H1 (cell line): Measurements from ENCODE around the gene INPP5A. TPM values are rescaled to one million over a fixed set of nuclear protein-coding genes. Genes with fewer than 3 reads are reported as not detected.

Experiments used
- CTCF ChIA-PET: fragments of 300-600 bp; sonication (Branson Sonifier 250); formaldehyde crosslinking; loops from one replicate; lab custom pipeline; 2021; ENCODE audit not compliant: partially characterized antibody; lab: Charles Lee
- POLR2A ChIA-PET: fragments of 300-600 bp; sonication (Branson Sonifier 250); formaldehyde crosslinking; loops from one replicate; lab custom pipeline; 2021; ENCODE audit warnings: inconsistent platforms; ENCODE audit not compliant: partially characterized antibody; lab: Charles Lee
- DNase-seq, 2 experiments: peaks; one replicate each; pipeline versions ENCODE4 v3.0.0 to v3.0.0-alpha.2; 2010 to 2022; ENCODE audit warnings: low spot score in 2 of 2, low read depth in 1 of 2, mixed read lengths in 1 of 2
- FAIRE-seq: peaks from 2 replicates; lab custom pipeline; 2011; peaks lifted over from hg19 to GRCh38; lab: Jason Lieb, UNC
- H2AFZ ChIP-seq: 2 replicates; pipeline ENCODE4 v1.8.1; 2012; ENCODE audit warnings: low read length, inconsistent platforms
- H2AK5ac ChIP-seq: 2 replicates; pipeline ENCODE4 v1.6.1; 2013; ENCODE audit warnings: low read depth, low read length
- H2BK120ac ChIP-seq: replicated peaks from 2 replicates; pipeline ENCODE3; 2013; ENCODE audit warnings: low read depth, low read length, inconsistent platforms
- H2BK12ac ChIP-seq: 2 replicates; pipeline ENCODE4 v1.6.1; 2013; ENCODE audit warnings: low read depth, low read length
- H2BK15ac ChIP-seq: 2 replicates; pipeline ENCODE4 v1.6.1; 2013; ENCODE audit warnings: low read length
- H2BK20ac ChIP-seq: 2 replicates; pipeline ENCODE4 v1.6.1; 2013; ENCODE audit warnings: low read length
- H2BK5ac ChIP-seq: 2 replicates; pipeline ENCODE4 v1.6.1; 2013; ENCODE audit warnings: low read depth, low read length
- H3K14ac ChIP-seq: 2 replicates; pipeline ENCODE4 v1.6.1; 2013; ENCODE audit warnings: inconsistent platforms; ENCODE audit not compliant: insufficient read length
- H3K18ac ChIP-seq: 2 replicates; pipeline ENCODE4 v1.6.1; 2013; ENCODE audit warnings: low read length; ENCODE audit errors: extremely low read depth
- H3K23ac ChIP-seq: 2 replicates; pipeline ENCODE4 v1.6.1; 2013; ENCODE audit warnings: inconsistent platforms; ENCODE audit not compliant: insufficient read length
- H3K23me2 ChIP-seq: 2 replicates; pipeline ENCODE4 v1.6.1; 2013; ENCODE audit warnings: low read depth, low read length
- H3K27ac ChIP-seq: 2 replicates; pipeline ENCODE4 v1.6.1; 2011; ENCODE audit warnings: low read depth, low read length, inconsistent platforms
- H3K27me3 ChIP-seq, 4 experiments: replicated peaks in 1 of 4; 1 replicate in 1 of 4; 2 replicates in 3 of 4; pipeline versions ENCODE4 v1.6.1 to v1.8.1; 2011 to 2013; ENCODE audit warnings: low read length in 3 of 4, mild to moderate bottlenecking in 3 of 4, inconsistent platforms in 2 of 4, mixed read lengths in 2 of 4, moderate library complexity in 1 of 4; ENCODE audit not compliant: control insufficient read depth in 3 of 4, insufficient read depth in 3 of 4; ENCODE audit errors: extremely low read depth in 1 of 4
- H3K36me3 ChIP-seq, 4 experiments: 2 replicates each; pipeline versions ENCODE4 v1.6.1 to v1.8.1; 2011 to 2013; ENCODE audit warnings: mild to moderate bottlenecking in 4 of 4, low read length in 3 of 4, moderate library complexity in 2 of 4, control low read depth in 1 of 4, inconsistent platforms in 1 of 4; ENCODE audit not compliant: insufficient read depth in 4 of 4, control insufficient read depth in 2 of 4
- H3K4ac ChIP-seq: replicated peaks from 2 replicates; pipeline ENCODE3; 2013; ENCODE audit warnings: low read length, low read depth, mixed read lengths, inconsistent platforms; ENCODE audit not compliant: insufficient read length
- H3K4me1 ChIP-seq, 4 experiments: replicated peaks in 1 of 4; 1 replicate in 1 of 4; 2 replicates in 3 of 4; pipeline versions ENCODE4 v1.6.1 to v1.8.1; 2011 to 2013; ENCODE audit warnings: low read length in 3 of 4, inconsistent platforms in 2 of 4, mixed read lengths in 1 of 4; ENCODE audit not compliant: insufficient read depth in 4 of 4, control insufficient read depth in 3 of 4
- H3K4me2 ChIP-seq, 2 experiments: 2 replicates each; pipeline versions ENCODE4 v1.6.1 to v1.8.1; 2011 to 2013; ENCODE audit warnings: low read depth in 2 of 2, low read length in 2 of 2, control low read depth in 1 of 2, inconsistent platforms in 1 of 2, mild to moderate bottlenecking in 1 of 2; ENCODE audit not compliant: insufficient read depth in 1 of 2
- H3K4me3 ChIP-seq, 4 experiments: fragments of 200-600, 300-600 bp in 1 of 4; sonication (generic), shearing (Covaris generic), sonication (Bioruptor Twin) in 1 of 4; 2 replicates each; pipeline versions ENCODE4 v1.5.1 to v1.8.1; 2011 to 2016; ENCODE audit warnings: low read length in 4 of 4, low read depth in 3 of 4, control low read depth in 2 of 4, inconsistent platforms in 2 of 4, mild to moderate bottlenecking in 2 of 4, mixed read lengths in 1 of 4, moderate library complexity in 1 of 4; ENCODE audit not compliant: insufficient read depth in 2 of 4; ENCODE audit errors: extremely low read depth in 1 of 4
- H3K56ac ChIP-seq: replicated peaks from 2 replicates; pipeline ENCODE3; 2013; ENCODE audit warnings: low read depth, mild to moderate bottlenecking, mixed read lengths, low read length, inconsistent platforms; ENCODE audit not compliant: insufficient read length
- H3K79me1 ChIP-seq: 2 replicates; pipeline ENCODE4 v1.6.1; 2013; ENCODE audit warnings: low read depth, low read length, control low read depth
- H3K79me2 ChIP-seq, 2 experiments: 2 replicates each; pipeline versions ENCODE4 v1.6.1 to v1.8.1; 2012 to 2013; ENCODE audit warnings: low read length in 2 of 2, mild to moderate bottlenecking in 2 of 2, inconsistent platforms in 1 of 2; ENCODE audit not compliant: insufficient read depth in 2 of 2, control insufficient read depth in 1 of 2
- H3K9ac ChIP-seq, 4 experiments: replicated peaks in 1 of 4; 1 replicate in 1 of 4; 2 replicates in 3 of 4; pipeline versions ENCODE4 v1.6.1 to v1.8.1; 2011 to 2013; ENCODE audit warnings: low read depth in 3 of 4, low read length in 3 of 4, control low read depth in 2 of 4, mild to moderate bottlenecking in 2 of 4, moderate library complexity in 2 of 4, inconsistent platforms in 1 of 4; ENCODE audit errors: extremely low read depth in 1 of 4
- H3K9me3 ChIP-seq, 2 experiments: 2 replicates each; pipeline versions ENCODE4 v1.6.1 to v1.8.1; 2012 to 2013; ENCODE audit warnings: mild to moderate bottlenecking in 2 of 2, moderate library complexity in 2 of 2, control low read depth in 1 of 2, inconsistent platforms in 1 of 2, low read depth in 1 of 2, low read length in 1 of 2, mixed read lengths in 1 of 2; ENCODE audit not compliant: insufficient read depth in 2 of 2
- H4K20me1 ChIP-seq, 2 experiments: replicated peaks in 1 of 2; 2 replicates each; pipeline versions ENCODE3 to v1.8.1; 2011 to 2013; ENCODE audit warnings: inconsistent platforms in 2 of 2, low read length in 2 of 2, mild to moderate bottlenecking in 1 of 2; ENCODE audit not compliant: insufficient read depth in 2 of 2, control insufficient read depth in 1 of 2
- H4K5ac ChIP-seq: 2 replicates; pipeline ENCODE4 v1.6.1; 2013; ENCODE audit warnings: low read length, low read depth, mixed read lengths, inconsistent platforms; ENCODE audit not compliant: insufficient read length
- H4K8ac ChIP-seq: 2 replicates; pipeline ENCODE4 v1.8.0; 2013; ENCODE audit warnings: mild to moderate bottlenecking, moderate library complexity, low read length, inconsistent platforms; ENCODE audit not compliant: insufficient read depth; ENCODE audit errors: extremely low read depth
- H4K91ac ChIP-seq: replicated peaks from 2 replicates; pipeline ENCODE3; 2013; ENCODE audit warnings: low read length, mixed read lengths, inconsistent platforms; ENCODE audit not compliant: insufficient read length
- FOSL1 ChIP-seq: IDR thresholded peaks from 2 replicates; pipeline ENCODE4 v1.6.1; 2011; ENCODE audit warnings: mild to moderate bottlenecking, low read depth, low read length, moderate library complexity; ENCODE audit not compliant: insufficient read depth
- KDM5A ChIP-seq: fragments of 200-600 bp; IDR thresholded peaks from 2 replicates; pipeline ENCODE4 v1.7.1; 2012; ENCODE audit warnings: mild to moderate bottlenecking, low read length, inconsistent platforms, mixed read lengths
- SP4 ChIP-seq: IDR thresholded peaks from 2 replicates; pipeline ENCODE4 v1.6.1; 2012; ENCODE audit warnings: low read length, inconsistent platforms
- WGBS, 2 experiments: shearing (Covaris generic) in 1 of 2; methylation state at CpG; one replicate each; pipeline versions ENCODE4 v1.1.6 to v1.1.7; 2013 to 2015; ENCODE audit warnings: low lambda C conversion rate in 2 of 2, mixed read lengths in 2 of 2, inconsistent platforms in 1 of 2, low coverage in 1 of 2, missing lambda C conversion rate in 1 of 2; ENCODE audit not compliant: insufficient replicate concordance in 2 of 2, insufficient coverage in 1 of 2, insufficient read length in 1 of 2; ENCODE audit errors: extremely low coverage in 1 of 2, missing lambda C conversion rate in 1 of 2; 5-methylcytosine and 5-hydroxymethylcytosine counted together
- polyA plus RNA-seq, 7 experiments: library from polyadenylated mRNA; depleted of rRNA in 3 of 7; stranded (reverse) in 5 of 7; unstranded in 2 of 7; fragments of >200 nt in 5 of 7; fragments of 200-250 nt in 2 of 7; gene quantifications; 1 replicate in 5 of 7; 2 replicates in 1 of 7; 4 replicates in 1 of 7; pipeline versions ENCODE4 v1.2.1 to v1.2.3, GENCODE V29; 2011 to 2013; ENCODE audit warnings: missing spikeins in 2 of 7, mixed read lengths in 2 of 7
- total RNA-seq: library from RNA; stranded (reverse); fragmentation: NEBNext Ultra II Directional; extraction: Animal tissue kit (Norgen Biotek cat#: 25700); gene quantifications from 2 replicates; pipeline ENCODE4 v1.2.1, GENCODE V29; 2021

INPP5A gene
- total and polyA plus RNA-seq, 2 of the 8 experiments (the other 6 are each of a cell fraction or from before 2014, with no cell fraction given): 19.7 to 27.5 TPM

- FAIRE-seq (no peak), DNase-seq (no peak)
Observed at GRCh38 chr10:132522521-132523411, 14.8 kb upstream of the INPP5A start.

More at GRCh38 chr10:132522521-132523411, 14.8 kb upstream of the INPP5A start:
- Histone ChIP-seq H4K8ac (no peak overlapping the region), H4K91ac (no peak overlapping the region), H3K56ac (no peak overlapping the region), H3K4me1 (peaks cover 2 to 13% (median 8%) of the 10 kb centered on the region in 4 experiments), H3K18ac (no peak overlapping the region), H3K9ac (no peak overlapping the region), H2AFZ (no peak overlapping the region), H3K23ac (no peak overlapping the region), H3K4me3 (no peak overlapping the region), H3K79me2 (no peaks in the 10 kb centered on the region), H2BK5ac (no peak overlapping the region), H2BK15ac (no peak overlapping the region), H3K23me2 (peaks cover 10% of the 10 kb centered on the region; the same call in 1 of the 2 replicates), H4K5ac (no peak overlapping the region), H2BK120ac (no peak overlapping the region), H3K79me1 (no peaks in the 10 kb centered on the region), H3K9me3 (no peaks in the 10 kb centered on the region), H2BK20ac (no peak overlapping the region), H2AK5ac (no peak overlapping the region), H2BK12ac (no peak overlapping the region; the same call in 1 of the 2 replicates), H3K14ac (no peak overlapping the region), H3K4ac (no peak overlapping the region), H4K20me1 (no peaks in the 10 kb centered on the region), H3K4me2 (no peak overlapping the region), H3K27ac (no peak overlapping the region), H3K36me3 (no peaks in the 10 kb centered on the region), H3K27me3 (peaks cover 4 to 30% (median 15%) of the 10 kb centered on the region in 4 experiments)
- ChIA-PET POLR2A (interaction anchor here (0.7 to 2.3 kb wide), 3 partner anchors 10 to 14 kb away, joined by 3 to 7 read pairs (median 6); no protein-coding TSS in a partner anchor), CTCF (interaction anchor here (0.7 to 2.4 kb wide), 9 partner anchors 11 to 171 kb away, joined by 3 to 9 read pairs (median 4); no protein-coding TSS in a partner anchor)
- TF ChIP-seq SP4 (no peak), KDM5A (no peak), FOSL1 (no peak)
- WGBS, 2 experiments: 87% methylated on average over 12 of the region's 14 CpGs; no CpG with 5 or more reads in 1 of the 2 experiments
